Keratinocyte (primary cell): ENCODE results near the gene SSBP4. TPM values are rescaled to one million over a fixed set of nuclear protein-coding genes. Genes with fewer than 3 reads are reported as not detected.

ENCODE experiments used
- DNase-seq: peaks from one replicate; pipeline ENCODE4 v3.0.0-alpha.2; 2011; ENCODE audit warnings: low read depth, missing footprints, low spot score
- FAIRE-seq: peaks from 2 replicates; lab custom pipeline; 2011; peaks lifted over from hg19 to GRCh38; lab: Jason Lieb, UNC
- H2AFZ ChIP-seq: 2 replicates; pipeline ENCODE4 v1.6.0; 2012; ENCODE audit warnings: low read length, control low read depth, inconsistent platforms; ENCODE audit not compliant: control insufficient read depth
- H3K27ac ChIP-seq: 2 replicates; pipeline ENCODE4 v1.5.1; 2011; ENCODE audit warnings: low read length; ENCODE audit not compliant: control insufficient read depth, insufficient read depth
- H3K27me3 ChIP-seq: 3 replicates; pipeline ENCODE4 v1.6.0; 2011; ENCODE audit warnings: low read length; ENCODE audit not compliant: control insufficient read depth, insufficient read depth; ENCODE audit errors: extremely low read depth
- H3K36me3 ChIP-seq, 2 experiments: 2 replicates in 1 of 2; 3 replicates in 1 of 2; pipeline ENCODE4 v1.5.1; 2011; ENCODE audit warnings: low read length in 2 of 2, mild to moderate bottlenecking in 1 of 2; ENCODE audit not compliant: control insufficient read depth in 2 of 2, insufficient read depth in 2 of 2; ENCODE audit errors: extremely low read depth in 1 of 2
- H3K4me1 ChIP-seq: 3 replicates; pipeline ENCODE4 v1.5.1; 2011; ENCODE audit warnings: low read length; ENCODE audit not compliant: control insufficient read depth, insufficient read depth; ENCODE audit errors: extremely low read depth
- H3K4me2 ChIP-seq: 3 replicates; pipeline ENCODE4 v1.6.0; 2011; ENCODE audit warnings: low read depth, low read length; ENCODE audit not compliant: control insufficient read depth, insufficient read depth; ENCODE audit errors: extremely low read depth
- H3K4me3 ChIP-seq, 3 experiments: fragments of 200-600 bp in 1 of 3; sonication (generic) in 1 of 3; 2 replicates in 2 of 3; 3 replicates in 1 of 3; pipeline ENCODE4 v1.5.1; 2011 to 2016; ENCODE audit warnings: low read length in 3 of 3, mild to moderate bottlenecking in 3 of 3, control low read depth in 2 of 3, inconsistent platforms in 1 of 3, low read depth in 1 of 3, mixed read lengths in 1 of 3, mixed run types in 1 of 3, moderate library complexity in 1 of 3; ENCODE audit not compliant: control insufficient read depth in 2 of 3, insufficient read depth in 2 of 3; ENCODE audit errors: extremely low read depth in 1 of 3
- H3K79me2 ChIP-seq: 2 replicates; pipeline ENCODE4 v1.6.0; 2012; ENCODE audit warnings: low read length; ENCODE audit not compliant: control insufficient read depth, insufficient read depth
- H3K9ac ChIP-seq: 3 replicates; pipeline ENCODE4 v1.6.0; 2011; ENCODE audit warnings: low read length; ENCODE audit not compliant: control insufficient read depth, insufficient read depth; ENCODE audit errors: extremely low read depth
- H3K9me1 ChIP-seq: 3 replicates; pipeline ENCODE4 v1.6.0; 2011; ENCODE audit warnings: low read length; ENCODE audit not compliant: control insufficient read depth, insufficient read depth; ENCODE audit errors: extremely low read depth
- H3K9me3 ChIP-seq: 2 replicates; pipeline ENCODE4 v1.5.1; 2012; ENCODE audit warnings: low read depth, low read length; ENCODE audit not compliant: control insufficient read depth
- H4K20me1 ChIP-seq: 3 replicates; pipeline ENCODE4 v1.6.0; 2011; ENCODE audit warnings: low read length; ENCODE audit not compliant: control insufficient read depth, insufficient read depth; ENCODE audit errors: extremely low read depth
- CTCF ChIP-seq, 3 experiments: IDR thresholded peaks in 1 of 3; conservative IDR thresholded peaks in 1 of 3; optimal IDR thresholded peaks in 1 of 3; 2 replicates in 2 of 3; 3 replicates in 1 of 3; pipeline versions ENCODE3 to v1.5.1; 2011; ENCODE audit warnings: low read length in 3 of 3, mild to moderate bottlenecking in 3 of 3, moderate library complexity in 2 of 3, control low read depth in 1 of 3, inconsistent platforms in 1 of 3; ENCODE audit not compliant: insufficient read depth in 2 of 3; ENCODE audit errors: extremely low read depth in 1 of 3
- EZH2 ChIP-seq: IDR thresholded peaks from one replicate; pipeline ENCODE4 v1.6.1; 2012; ENCODE audit warnings: inconsistent platforms, mild to moderate bottlenecking, low read length, moderate library complexity
- dilution Hi-C: fragments of 300-500 bp; cut with MboI; formaldehyde crosslinking; loops from one replicate; pipeline ENCODE4 v1.7.0; 2020; ENCODE audit warnings: low sequenced_read_pairs; ENCODE audit not compliant: extremely low pct_ligation_motif_present
- polyA plus RNA-seq, 5 experiments: library from polyadenylated mRNA; depleted of rRNA in 3 of 5; stranded (reverse) in 3 of 5; stranded (forward) in 1 of 5; unstranded in 1 of 5; fragments of >200 nt; gene quantifications; 1 replicate in 1 of 5; 2 replicates in 3 of 5; 3 replicates in 1 of 5; pipeline versions ENCODE4 v1.2.1 to v1.2.3, GENCODE V29; 2011 to 2012; ENCODE audit warnings: missing spikeins in 2 of 5, low read depth in 1 of 5, low replicate concordance in 1 of 5

SSBP4 gene
- polyA plus RNA-seq, 1 donor (not counting 4 experiments of a cell fraction or from before 2014, with no cell fraction given): 7.5 TPM

- no peaks in the 10 kb centered on the region for H3K27me3 ChIP-seq
- dilution Hi-C loops: no loop called here
- H3K9me1 ChIP-seq: peaks cover 9% of the 10 kb centered on the region
- H3K36me3 ChIP-seq: peaks cover 0 to 3% of the 10 kb centered on the region in 2 experiments
- TF ChIP-seq EZH2 (no peak), CTCF (optimal IDR thresholded peaks at IDR 0.05 in 1 of 3, IDR thresholded peaks at IDR 0.05 in 1 of 3, conservative IDR thresholded peaks at IDR 0.05 in 1 of 3; ENCODE audit: extremely low read depth in 1 of 3, insufficient read depth in 2 of 3, low read length in 3 of 3) (no peak)
- no peak overlapping the region for H2AFZ ChIP-seq
- no peak overlapping the region for H3K4me3 ChIP-seq
- FAIRE-seq (no peak), DNase-seq (no peak)
- peaks cover 23% of the 10 kb centered on the region for H3K4me1 ChIP-seq
- no peaks in the 10 kb centered on the region for H3K79me2 ChIP-seq
- no peak overlapping the region for H3K4me2 ChIP-seq
- no peak overlapping the region for H3K27ac ChIP-seq
- no peaks in the 10 kb centered on the region for H4K20me1 ChIP-seq
- no peak overlapping the region for H3K9ac ChIP-seq
- no peaks in the 10 kb centered on the region for H3K9me3 ChIP-seq
These were observed 16.9 kb downstream of the SSBP4 start for GRCh38 chr19:18435842-18436670.

GRCh38 chr19:18436671-18437490 is 17.7 kb downstream of the SSBP4 start:
- no peaks in the 10 kb centered on the region for H4K20me1 ChIP-seq
- H3K79me2 ChIP-seq: no peaks in the 10 kb centered on the region
- H3K27me3 ChIP-seq: no peaks in the 10 kb centered on the region
- peaks cover 0 to 3% of the 10 kb centered on the region in 2 experiments for H3K36me3 ChIP-seq
- no peak overlapping the region for H3K27ac ChIP-seq
- no peaks in the 10 kb centered on the region for H3K9me3 ChIP-seq
- H3K4me1 ChIP-seq: peaks cover 23% of the 10 kb centered on the region
- no peak for DNase-seq
- H2AFZ ChIP-seq: no peak overlapping the region
- H3K9ac ChIP-seq: no peak overlapping the region
- H3K4me3 ChIP-seq: peak overlapping the region in 2 of 3 experiments; percentile 10 to 34
- peaks cover 9% of the 10 kb centered on the region for H3K9me1 ChIP-seq
- dilution Hi-C loops: no loop called here
- H3K4me2 ChIP-seq: no peak overlapping the region
- TF ChIP-seq EZH2: no peak
- no peak for TF ChIP-seq CTCF (optimal IDR thresholded peaks at IDR 0.05 in 1 of 3, IDR thresholded peaks at IDR 0.05 in 1 of 3, conservative IDR thresholded peaks at IDR 0.05 in 1 of 3; ENCODE audit: extremely low read depth in 1 of 3, insufficient read depth in 2 of 3, low read length in 3 of 3)
- FAIRE-seq: no peak
